Urinary bladder (tissue), 4 donors: Measurements from ENCODE around the gene TMCO1. TPM values are rescaled to one million over a fixed set of nuclear protein-coding genes. Genes with fewer than 3 reads are reported as not detected.
"Not testable (repeated sequence)": the region's sequence is repeated elsewhere in the genome, so short reads cannot be mapped to it uniquely, and the experiment has no call there.

Experiments used
- DNase-seq: peaks from one replicate; pipeline ENCODE4 v3.0.0-alpha.2; 2015; ENCODE audit errors: extremely low spot score
- H3K27ac ChIP-seq: one replicate; pipeline ENCODE4 v1.5.1; 2013; ENCODE audit warnings: low read depth, mild to moderate bottlenecking, moderate library complexity
- H3K36me3 ChIP-seq: one replicate; pipeline ENCODE4 v1.6.1; 2013; ENCODE audit warnings: mild to moderate bottlenecking, moderate library complexity; ENCODE audit not compliant: insufficient read depth
- H3K4me1 ChIP-seq: one replicate; pipeline ENCODE4 v1.6.1; 2013; ENCODE audit warnings: mild to moderate bottlenecking, moderate library complexity; ENCODE audit not compliant: insufficient read depth
- H3K4me3 ChIP-seq: one replicate; pipeline ENCODE4 v1.5.1; 2013; ENCODE audit warnings: low read depth, low read length
- WGBS: extraction: QIAGEN DNeasy Blood & Tissue Kit; methylation state at CpG from one replicate; pipeline ENCODE4 v1.1.7; 2013; 5-methylcytosine and 5-hydroxymethylcytosine counted together
- polyA plus RNA-seq: library from polyadenylated mRNA; stranded (reverse); fragments of 200-250 nt; gene quantifications from one replicate; pipeline ENCODE4 v1.2.3, GENCODE V29; 2013
- total RNA-seq: library from RNA; depleted of rRNA; stranded (reverse); fragments of >200 nt; gene quantifications from one replicate; pipeline ENCODE4 v1.2.3, GENCODE V29; 2014
- donor health status: healthy with polysubstance abuse.
- donor health status: healthy.

Gene TMCO1, protein sequence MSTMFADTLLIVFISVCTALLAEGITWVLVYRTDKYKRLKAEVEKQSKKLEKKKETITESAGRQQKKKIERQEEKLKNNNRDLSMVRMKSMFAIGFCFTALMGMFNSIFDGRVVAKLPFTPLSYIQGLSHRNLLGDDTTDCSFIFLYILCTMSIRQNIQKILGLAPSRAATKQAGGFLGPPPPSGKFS
- total RNA-seq: 78.3 TPM
- 84.8 TPM for polyA plus RNA-seq

DNA sequence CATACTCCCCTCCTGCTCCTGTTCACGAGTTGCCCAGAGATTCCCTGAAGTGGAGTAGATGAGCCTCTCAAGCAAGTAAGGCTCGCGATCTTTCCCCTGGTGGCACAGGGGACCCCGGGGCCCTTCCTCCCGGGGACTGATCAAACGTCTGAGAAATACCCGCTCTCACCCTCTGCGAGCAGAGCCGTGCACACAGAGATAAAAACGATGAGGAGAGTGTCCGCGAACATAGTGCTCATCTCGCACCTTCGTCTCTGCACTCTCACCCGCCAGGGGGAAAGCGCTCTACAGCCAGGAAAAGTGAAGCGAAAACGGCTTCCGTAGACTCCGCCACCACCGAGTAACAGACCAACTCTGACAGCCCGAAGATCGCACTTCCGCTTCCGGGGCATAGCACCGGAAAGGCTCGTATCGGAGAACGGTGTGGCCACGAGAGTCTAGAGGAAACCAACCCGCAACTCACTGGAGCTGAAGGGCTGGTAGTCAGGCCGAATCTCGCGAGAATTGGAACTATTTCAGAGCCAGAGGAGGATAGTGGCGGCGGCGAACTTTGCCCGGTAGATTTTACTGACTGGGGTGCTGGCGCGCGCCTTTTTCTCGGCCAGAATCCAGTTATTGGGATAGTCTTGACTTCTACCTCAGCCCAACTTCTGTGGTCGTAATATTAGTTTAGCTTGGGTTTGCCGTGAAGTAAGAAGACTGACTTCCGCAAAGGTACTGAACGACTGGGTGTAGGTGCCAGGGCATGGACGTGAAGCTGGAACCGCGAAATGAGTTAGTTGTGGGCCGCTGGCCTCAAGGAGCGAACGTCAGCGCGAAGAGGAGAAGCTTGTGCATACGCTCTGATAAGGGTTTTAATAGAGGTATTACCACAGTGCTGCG lies at the start of gene TMCO1:
TSS of gene TMCO1 (minus strand) at position 356 of the 882 bp plus-strand sequence. CDS start at position 239, 117 bp downstream.
- under 1% methylated on average over 56 of the region's 56 CpGs for WGBS
- peak; percentile 93 for DNase-seq
- H3K4me1 ChIP-seq: no peaks in the 10 kb centered on the region
- H3K36me3 ChIP-seq: no peaks in the 10 kb centered on the region
- H3K4me3 ChIP-seq: peak within 1 kb of the TSS; percentile 70
- peak within 1 kb of the TSS; percentile 72 for H3K27ac ChIP-seq

DNA sequence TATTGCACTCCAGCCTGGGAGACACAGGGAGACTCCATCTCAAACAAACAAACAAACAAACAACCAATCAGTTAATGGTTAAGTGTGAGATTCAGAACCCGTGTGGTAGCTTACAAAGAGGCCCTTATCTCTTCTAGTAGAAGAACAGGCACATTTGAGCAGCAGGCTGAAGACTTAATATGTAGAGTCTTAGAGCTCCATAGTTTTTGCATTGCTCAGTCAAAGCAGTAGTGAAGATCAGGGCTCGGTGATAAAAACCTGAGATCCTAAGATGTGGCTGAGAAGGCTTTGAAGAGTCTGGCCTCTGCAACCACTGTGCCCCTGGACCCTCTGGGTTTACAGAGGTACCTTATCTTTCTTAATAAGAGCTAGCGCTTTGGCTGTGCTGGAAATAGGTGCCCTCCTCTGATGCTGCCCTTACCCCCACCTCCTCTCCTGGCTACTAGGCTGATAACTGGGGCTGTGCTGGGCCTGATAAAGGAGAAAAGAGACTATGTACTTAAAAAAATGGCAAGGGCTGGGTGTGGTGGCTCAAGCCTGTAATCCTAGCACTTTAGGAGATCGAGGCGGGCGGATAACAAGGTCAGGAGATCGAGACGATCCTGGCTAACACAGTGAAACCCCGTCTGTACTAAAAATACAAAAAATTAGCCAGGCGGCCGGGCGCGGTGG lies 48.3 kb upstream of the TMCO1 start:
- H3K4me1 ChIP-seq: no peaks in the 10 kb centered on the region
- H3K4me3 ChIP-seq: no peak overlapping the region
- no peaks in the 10 kb centered on the region for H3K36me3 ChIP-seq
- no peak overlapping the region for H3K27ac ChIP-seq
- DNase-seq: no peak
- 79% methylated on average over 13 of the region's 13 CpGs for WGBS

DNA sequence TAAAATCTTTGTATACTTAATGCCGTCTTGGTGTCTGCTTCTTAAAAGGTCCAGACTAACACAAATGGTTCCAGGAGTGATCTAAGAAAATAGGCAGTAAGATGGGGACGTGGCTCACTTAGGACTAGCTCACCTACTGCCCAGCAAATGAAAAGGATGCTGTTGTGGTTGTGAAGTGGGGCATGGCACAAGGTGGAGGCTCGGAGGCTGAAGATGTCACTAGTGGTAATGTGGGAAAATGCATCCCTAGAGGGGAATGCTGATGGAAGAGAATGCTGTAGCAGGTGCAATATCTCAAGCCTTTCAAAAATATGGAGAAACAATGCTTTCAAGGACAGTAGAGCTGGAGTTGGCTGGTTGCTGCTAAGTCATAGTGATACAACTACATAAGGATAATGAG lies 47.5 kb upstream of the TMCO1 start:
- no peak for DNase-seq
- H3K27ac ChIP-seq: no peak overlapping the region
- WGBS: 56% methylated on average over 3 of the region's 3 CpGs
- H3K4me3 ChIP-seq: no peak overlapping the region
- H3K36me3 ChIP-seq: no peaks in the 10 kb centered on the region
- H3K4me1 ChIP-seq: no peaks in the 10 kb centered on the region

DNA sequence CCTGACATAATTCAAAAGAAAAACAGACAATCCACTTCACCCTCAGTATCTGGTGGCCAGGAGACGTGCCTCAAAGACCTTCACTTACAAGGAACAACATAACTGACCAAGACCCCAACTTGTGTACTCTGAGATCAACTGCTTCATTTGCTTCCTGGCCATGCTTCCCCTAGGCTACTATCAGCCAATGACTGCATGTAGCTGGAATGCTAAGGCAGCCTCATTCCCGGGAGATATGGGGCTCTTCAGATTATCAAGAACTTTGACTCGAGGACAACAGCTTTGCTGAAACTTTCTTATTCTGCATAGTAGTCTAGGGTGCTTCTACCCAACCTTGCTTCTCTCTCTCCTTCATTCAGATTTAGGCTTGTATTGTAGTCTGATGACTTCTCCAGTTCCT lies 47.1 kb upstream of the TMCO1 start:
- Histone ChIP-seq H3K4me1 (no peaks in the 10 kb centered on the region), H3K27ac (no peak overlapping the region), H3K4me3 (no peak overlapping the region), H3K36me3 (no peaks in the 10 kb centered on the region)
- 35% methylated on average over 3 of the region's 3 CpGs for WGBS
- no peak for DNase-seq

DNA sequence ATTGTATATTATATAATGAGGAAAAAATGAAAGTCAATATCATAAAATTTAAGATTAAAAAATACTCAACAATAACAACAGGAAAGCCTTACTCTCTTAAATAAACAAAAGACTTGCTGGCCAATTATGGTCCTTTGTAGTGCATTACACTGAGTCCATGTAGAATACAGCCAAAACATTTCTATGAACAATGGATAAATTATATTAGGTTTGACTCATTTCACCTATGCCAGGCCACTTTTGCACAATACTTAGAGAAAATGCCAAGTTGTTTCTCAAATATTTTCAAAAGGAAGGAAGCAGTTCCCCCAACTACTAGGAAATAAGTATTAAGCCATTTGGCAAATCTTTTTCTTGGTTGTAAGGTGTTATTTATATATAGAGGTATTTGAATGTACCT lies 38.9 kb upstream of the TMCO1 start:
- H3K4me3 ChIP-seq: no peak overlapping the region
- DNase-seq: no peak
- no peak overlapping the region for H3K27ac ChIP-seq

DNA sequence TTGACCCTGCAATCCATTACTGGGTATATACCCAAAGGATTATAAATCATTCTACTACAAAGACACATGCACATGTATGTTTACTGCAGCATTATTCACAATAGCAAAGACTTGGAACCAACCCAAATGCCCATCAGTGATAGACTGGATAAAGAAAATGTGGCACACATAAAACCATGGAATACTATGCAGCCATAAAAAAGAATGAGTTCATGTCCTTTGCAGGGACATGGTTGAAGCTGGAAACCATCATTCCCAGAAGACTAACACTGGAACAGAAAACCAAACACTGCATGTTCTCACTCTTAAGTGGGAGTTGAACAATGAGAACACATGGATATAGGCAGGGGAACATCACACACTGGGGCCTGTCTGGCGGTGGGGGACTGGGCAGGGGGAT lies 35.8 kb upstream of the TMCO1 start:
- not testable (repeated sequence) for H3K27ac ChIP-seq

More for the DNA sequence above, 38.9 kb upstream of the TMCO1 start:
- Histone ChIP-seq H3K36me3 (no peaks in the 10 kb centered on the region), H3K4me1 (no peaks in the 10 kb centered on the region)

DNA sequence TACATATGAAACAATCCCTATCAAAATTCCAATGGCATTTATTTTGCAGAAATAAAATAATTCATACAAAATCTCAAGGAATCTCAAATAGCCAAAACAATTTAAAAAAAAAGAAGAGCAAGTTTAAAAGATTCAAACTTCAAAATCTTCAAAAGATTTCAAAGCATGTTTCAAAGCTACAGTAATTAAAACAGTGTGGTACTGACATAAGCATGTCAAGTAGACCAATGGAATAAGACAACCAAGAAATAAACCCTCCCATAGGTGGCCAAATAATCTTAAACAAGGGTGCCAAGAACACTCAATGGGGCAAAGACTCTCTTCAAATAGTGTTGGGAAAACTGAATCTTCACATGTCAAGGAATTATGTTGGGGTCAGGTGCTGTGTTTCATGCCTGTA lies 30.7 kb upstream of the TMCO1 start:
- Histone ChIP-seq H3K27ac (no peak overlapping the region), H3K4me1 (no peaks in the 10 kb centered on the region), H3K36me3 (no peaks in the 10 kb centered on the region), H3K4me3 (no peak overlapping the region)
- no peak for DNase-seq

More for the DNA sequence above, 35.8 kb upstream of the TMCO1 start:
- not testable (repeated sequence) for H3K4me1 ChIP-seq, DNase-seq, H3K4me3 ChIP-seq, H3K36me3 ChIP-seq
- WGBS: 74% methylated on average over 1 of the region's 1 CpG

- no peak for DNase-seq
- H3K36me3 ChIP-seq: no peaks in the 10 kb centered on the region
- H3K27ac ChIP-seq: no peak overlapping the region
- WGBS: 65% methylated on average over 2 of the region's 2 CpGs
- no peaks in the 10 kb centered on the region for H3K4me1 ChIP-seq
- no peak overlapping the region for H3K4me3 ChIP-seq
These were observed 27.2 kb upstream of the TMCO1 start for GRCh38 chr1:165795894-165796293.

DNA sequence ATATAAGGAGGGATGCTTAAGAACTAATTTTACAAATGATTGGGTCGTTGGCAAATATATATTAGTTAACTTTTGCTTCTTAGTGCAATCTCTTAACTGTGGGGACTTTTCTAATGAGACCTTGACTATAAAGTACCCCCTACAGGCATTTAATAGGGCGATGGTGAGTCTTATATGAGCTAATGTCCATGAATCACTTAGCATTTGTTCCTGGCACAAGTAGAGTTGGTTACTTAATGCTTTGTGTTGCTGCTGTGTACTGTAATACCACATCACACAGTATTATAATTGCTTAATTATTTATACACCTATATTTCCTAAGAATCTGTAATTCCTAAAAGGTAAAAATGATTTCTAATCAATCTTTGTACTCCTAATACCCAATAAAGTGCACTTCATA lies 25.3 kb upstream of the TMCO1 start:
- no peak overlapping the region for H3K4me3 ChIP-seq
- no peak for DNase-seq
- no peak overlapping the region for H3K27ac ChIP-seq
- WGBS: 60% methylated on average over 2 of the region's 2 CpGs
- H3K36me3 ChIP-seq: no peaks in the 10 kb centered on the region
- no peaks in the 10 kb centered on the region for H3K4me1 ChIP-seq

GRCh38 chr1:165787741-165788140 lies 19.1 kb upstream of the TMCO1 start:
- no peak for DNase-seq
- Histone ChIP-seq H3K4me3 (no peak overlapping the region), H3K36me3 (no peaks in the 10 kb centered on the region), H3K27ac (no peak overlapping the region), H3K4me1 (no peaks in the 10 kb centered on the region)
- whole genome bisulfite sequencing: 99% methylated on average over 1 of the region's 1 CpG

DNA sequence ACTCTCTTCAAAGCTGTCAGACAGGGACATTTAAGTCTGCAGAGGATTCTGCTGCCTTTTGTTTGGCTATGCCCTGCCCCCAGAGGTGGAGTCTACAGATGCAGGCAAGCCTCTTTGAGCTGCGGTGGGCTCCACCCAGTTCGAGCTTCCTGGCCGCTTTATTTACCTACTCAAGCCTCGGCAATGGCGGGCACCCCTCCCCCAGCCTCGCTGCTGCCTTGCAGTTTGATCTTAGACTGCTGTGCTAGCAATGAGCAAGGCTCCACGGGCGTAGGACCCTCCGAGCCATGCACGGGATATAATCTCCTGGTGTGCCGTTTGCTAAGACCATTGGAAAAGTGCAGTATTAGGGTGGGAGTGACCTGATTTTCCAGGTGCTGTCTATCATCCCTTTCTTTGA lies 14.9 kb upstream of the TMCO1 start:
- WGBS: 93% methylated on average over 11 of the region's 11 CpGs
- not testable (repeated sequence) for H3K4me1 ChIP-seq, DNase-seq, H3K4me3 ChIP-seq, H3K27ac ChIP-seq, H3K36me3 ChIP-seq

DNA sequence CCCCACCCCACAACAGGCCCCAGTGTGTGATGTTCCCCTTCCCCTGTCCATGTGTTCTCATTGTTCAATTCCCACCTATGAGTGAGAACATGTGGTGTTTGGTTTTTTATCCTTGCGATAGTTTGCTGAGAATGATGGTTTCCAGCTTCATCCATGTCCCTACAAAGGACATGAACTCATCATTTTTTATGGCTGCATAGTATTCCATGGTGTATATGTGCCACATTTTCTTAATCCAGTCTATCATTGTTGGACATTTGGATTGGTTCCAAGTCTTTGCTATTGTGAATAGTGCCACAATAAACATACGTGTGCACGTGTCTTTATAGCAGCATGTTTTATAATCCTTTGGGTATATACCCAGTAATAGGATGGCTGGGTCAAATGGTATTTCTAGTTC lies 9.5 kb upstream of the TMCO1 start:
- not testable (repeated sequence) for H3K4me1 ChIP-seq, H3K36me3 ChIP-seq, DNase-seq, H3K4me3 ChIP-seq, H3K27ac ChIP-seq
- 89% methylated on average over 2 of the region's 3 CpGs for WGBS

GRCh38 chr1:165773324-165773965 lies 4.8 kb upstream of the TMCO1 start:
- no peak for DNase-seq
- 80% methylated on average over 9 of the region's 9 CpGs for WGBS
- no peak overlapping the region for H3K4me3 ChIP-seq
- no peaks in the 10 kb centered on the region for H3K4me1 ChIP-seq
- H3K27ac ChIP-seq: no peak overlapping the region
- H3K36me3 ChIP-seq: no peaks in the 10 kb centered on the region
